Right cardiac atrium (tissue), 5 donors: ENCODE data around the gene WNT11. TPM values are rescaled to one million over a fixed set of nuclear protein-coding genes. Genes with fewer than 3 reads are reported as not detected.
A peak's percentile ranks its signal among the peaks of the same experiment; 100 is the strongest.

Experiments
- ATAC-seq, 2 donors: fragments of 200-7000 bp; cut with Tn5 transposase; one replicate each; pipeline versions ENCODE4 v1.8.0 to v1.9.1; 2020; ENCODE audit warnings: moderate library complexity in 2 of 2, mild to moderate bottlenecking in 1 of 2
- DNase-seq, 3 donors: peaks; one replicate each; pipeline ENCODE4 v3.0.0-alpha.2; 2020
- H3K27ac ChIP-seq: one replicate; pipeline ENCODE4 v1.5.1; 2013; ENCODE audit warnings: mild to moderate bottlenecking, low read length, control low read depth, moderate library complexity
- H3K27me3 ChIP-seq: one replicate; pipeline ENCODE4 v1.6.1; 2013; ENCODE audit not compliant: control insufficient read depth, insufficient read depth
- H3K4me1 ChIP-seq: one replicate; pipeline ENCODE4 v1.6.1; 2013; ENCODE audit warnings: low read length; ENCODE audit not compliant: control insufficient read depth, insufficient read depth
- H3K4me3 ChIP-seq: one replicate; pipeline ENCODE4 v1.5.1; 2013; ENCODE audit warnings: low read length, control low read depth
- H3K9me3 ChIP-seq: one replicate; pipeline ENCODE4 v1.6.1; 2013; ENCODE audit warnings: low read length; ENCODE audit not compliant: control insufficient read depth
- WGBS: extraction: QIAGEN DNeasy Blood & Tissue Kit; methylation state at CpG from one replicate; pipeline ENCODE4 v1.1.7; 2013; 5-methylcytosine and 5-hydroxymethylcytosine counted together
- intact Hi-C, 4 donors: fragments of 100-400 bp; cut with DNase I; formaldehyde crosslinking; loops; one replicate each; pipeline versions ENCODE4 v1.11.0 to v1.14.0; 2022 to 2023
- polyA plus RNA-seq: library from polyadenylated mRNA; stranded (reverse); fragments of 200-250 nt; gene quantifications from one replicate; pipeline ENCODE4 v1.2.3, GENCODE V29; 2013
- total RNA-seq, 4 donors: library from RNA; stranded (reverse); fragmentation: NEBNext Ultra II Directional; extraction: Animal tissue kit (Norgen Biotek cat#: 25700); gene quantifications; one replicate each; pipeline ENCODE4 v1.2.1, GENCODE V29; 2021
- donor health status: healthy with polysubstance abuse.
- donor health status: DM: no; HTN: yes; CAD: no.
- donor health status: DM: no; HTN: no; CAD: no.
- donor health status: DM: no; HTN: yes; CAD: no; lungs with severe emphysema.
- donor health status: DM: yes; HTN: yes; CAD: no.

The WNT11 gene
- total and polyA plus RNA-seq, 5 donors, result 2.1 to 7.1 (median 2.9) TPM

DNA sequence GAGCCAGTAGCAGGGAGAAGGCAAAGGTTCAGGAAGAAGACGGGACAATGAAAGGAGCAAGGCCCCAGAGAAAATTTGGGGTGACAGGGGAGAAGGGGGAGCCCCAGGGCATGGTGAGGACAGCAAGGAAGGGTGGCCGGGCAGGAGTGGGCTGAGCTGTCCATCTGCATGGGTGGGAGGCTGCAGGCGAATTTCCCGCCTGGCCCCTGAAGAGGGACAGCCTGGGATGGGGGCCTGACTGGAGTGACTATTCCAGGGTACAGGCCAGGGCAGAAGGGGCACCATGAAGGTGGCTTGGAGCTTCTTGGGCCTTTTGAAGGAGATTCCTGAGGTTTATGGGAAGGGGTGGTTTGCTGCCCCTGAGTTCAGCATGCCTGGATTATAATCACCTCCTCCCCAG, 56.2 kb downstream of the WNT11 start:
- H3K4me1 ChIP-seq, result peaks cover 3% of the 10 kb centered on the region
- 99% methylated on average over 4 of the region's 4 CpGs for WGBS
- no peak overlapping the region for H3K4me3 ChIP-seq
- no peaks in the 10 kb centered on the region for H3K9me3 ChIP-seq
- H3K27ac ChIP-seq, result no peak overlapping the region
- no peak for ATAC-seq
- intact Hi-C loops, result loop anchor here in 3 of 4 donors (2.0 to 10.0 kb wide), 3 partner anchors 251 to 345 kb away; no protein-coding TSS in a partner anchor
- H3K27me3 ChIP-seq, result no peaks in the 10 kb centered on the region
- no peak for DNase-seq

DNA sequence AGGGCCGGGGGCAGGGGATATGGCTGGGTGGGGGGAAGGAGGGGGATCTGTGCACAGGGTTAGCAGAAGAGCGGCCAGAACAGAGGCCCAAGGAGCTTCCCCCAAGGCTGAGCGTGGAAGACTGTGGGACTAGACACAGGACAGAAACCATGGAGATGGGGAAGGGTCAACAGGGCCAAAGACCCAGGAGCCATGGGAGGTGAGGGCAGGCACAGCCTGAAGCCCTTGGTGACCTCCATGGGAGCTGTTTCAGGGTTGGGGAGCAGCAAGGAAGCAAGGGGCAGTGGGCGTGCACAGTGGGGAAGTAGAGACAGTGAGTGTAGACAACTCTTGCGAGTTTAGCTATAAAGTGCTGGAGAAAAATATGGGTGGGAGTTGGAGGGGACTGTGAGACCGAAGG, 56.6 kb downstream of the WNT11 start:
- Histone ChIP-seq H3K27ac (no peak overlapping the region), H3K4me3 (no peak overlapping the region), H3K9me3 (no peaks in the 10 kb centered on the region), H3K4me1 (peaks cover 3% of the 10 kb centered on the region), H3K27me3 (no peaks in the 10 kb centered on the region)
- DNase-seq, result no peak
- intact Hi-C loops, result loop anchor here in 3 of 4 donors (2.0 to 10.0 kb wide), 3 partner anchors 251 to 345 kb away; no protein-coding TSS in a partner anchor
- ATAC-seq, result no peak
- 90% methylated on average over 6 of the region's 6 CpGs for WGBS

DNA sequence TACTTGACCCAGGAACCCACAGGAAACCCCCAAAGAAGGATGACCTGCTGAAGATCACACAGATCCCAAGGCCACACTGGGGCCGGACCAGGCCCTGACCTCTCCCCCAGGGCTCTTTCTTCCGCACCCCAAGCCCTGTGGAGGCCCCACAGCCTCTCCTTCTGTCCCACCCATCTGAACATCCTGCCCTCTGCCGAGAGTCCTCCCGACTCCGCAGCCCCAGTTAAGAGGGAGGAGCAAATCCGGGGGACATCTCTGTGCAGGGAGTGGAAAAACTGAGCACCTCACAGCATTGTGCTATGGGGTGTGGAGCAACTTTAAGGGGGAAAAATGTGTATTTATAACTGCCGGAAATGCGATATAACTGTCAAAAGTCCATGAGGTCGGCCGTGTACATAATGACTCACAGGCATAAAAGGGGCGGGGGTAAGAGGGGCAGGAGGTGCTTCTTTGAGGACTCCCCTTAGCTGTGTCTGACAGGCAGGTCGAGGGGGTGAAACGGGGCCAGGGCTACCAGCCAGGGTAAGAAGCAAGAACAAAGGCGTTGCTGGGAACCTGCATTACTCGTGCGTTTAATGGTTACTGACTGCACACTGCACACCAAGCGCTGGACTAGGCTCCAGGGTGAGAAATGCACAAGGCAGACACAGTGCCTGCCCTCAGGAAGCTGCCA, 57.2 kb downstream of the WNT11 start:
- H3K9me3 ChIP-seq, result no peaks in the 10 kb centered on the region
- intact Hi-C loops, result no loop called here
- ATAC-seq (peak in 1 of 2 donors; percentile 71), DNase-seq (no peak)
- H3K4me3 ChIP-seq, result no peak overlapping the region
- 83% methylated on average over 17 of the region's 17 CpGs for WGBS
- peaks cover 3% of the 10 kb centered on the region for H3K4me1 ChIP-seq
- no peak overlapping the region for H3K27ac ChIP-seq
- H3K27me3 ChIP-seq, result no peaks in the 10 kb centered on the region

DNA sequence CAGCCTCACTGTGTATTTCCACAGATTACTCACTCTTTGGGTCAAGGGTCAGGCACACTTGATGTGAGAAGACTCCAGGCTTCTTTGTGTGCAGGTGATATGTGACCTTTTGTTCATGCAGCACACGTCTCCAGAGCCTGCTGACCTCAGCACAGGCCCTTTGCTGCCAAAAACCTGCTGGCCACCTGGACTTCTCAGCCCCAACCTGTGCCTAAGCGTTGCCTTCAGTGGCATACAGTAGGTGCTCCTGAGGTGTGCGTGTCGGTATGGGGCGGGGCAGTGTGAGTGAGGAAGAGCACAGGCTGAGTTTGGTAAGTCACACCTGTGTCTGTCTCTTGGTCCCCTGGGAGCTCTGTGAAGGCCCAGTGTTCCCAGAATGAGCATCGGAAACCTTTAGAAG, 58.1 kb downstream of the WNT11 start:
- intact Hi-C loops, result no loop called here
- Histone ChIP-seq H3K4me1 (peaks cover 3% of the 10 kb centered on the region), H3K27ac (no peak overlapping the region), H3K4me3 (no peak overlapping the region), H3K27me3 (no peaks in the 10 kb centered on the region), H3K9me3 (no peaks in the 10 kb centered on the region)
- no peak for DNase-seq
- no peak for ATAC-seq
- WGBS, result 93% methylated on average over 6 of the region's 6 CpGs

DNA sequence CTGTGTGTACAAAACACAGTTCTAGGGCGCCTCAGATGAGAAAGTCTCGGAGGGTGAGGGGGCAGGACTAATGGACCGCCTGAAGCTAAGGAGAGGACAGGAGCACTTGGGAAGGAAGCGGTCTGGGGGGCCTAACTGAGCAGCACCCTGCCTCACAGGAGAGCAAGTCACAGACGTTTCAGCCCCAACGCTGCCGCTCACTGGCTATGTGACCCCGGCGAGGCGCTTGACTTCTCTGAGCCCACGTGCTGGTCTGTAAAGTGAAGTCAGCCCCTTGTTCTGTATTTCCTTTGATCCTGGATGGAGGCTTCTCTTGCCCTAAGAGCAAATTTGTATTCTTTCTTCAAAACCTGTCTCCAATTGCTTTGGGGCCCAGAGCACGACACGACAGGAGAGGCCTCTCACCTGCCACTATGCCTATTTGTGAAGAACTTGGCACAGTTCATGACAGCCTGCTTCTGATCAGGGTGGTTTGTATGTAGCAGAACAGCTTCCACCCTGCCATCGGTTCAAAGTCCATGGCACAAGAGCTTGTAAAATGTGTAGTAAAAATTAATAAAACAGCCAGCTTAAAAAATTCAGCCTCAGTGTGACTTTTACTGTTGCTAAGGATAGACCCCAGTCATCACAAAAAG, 59.1 kb downstream of the WNT11 start:
- no peaks in the 10 kb centered on the region for H3K9me3 ChIP-seq
- H3K4me1 ChIP-seq, result peaks cover 3% of the 10 kb centered on the region
- ATAC-seq, result peak in 1 of 2 donors; percentile 22
- WGBS, result 90% methylated on average over 14 of the region's 14 CpGs
- intact Hi-C loops, result no loop called here
- H3K27ac ChIP-seq, result no peak overlapping the region
- H3K4me3 ChIP-seq, result no peak overlapping the region
- no peaks in the 10 kb centered on the region for H3K27me3 ChIP-seq
- no peak for DNase-seq

DNA sequence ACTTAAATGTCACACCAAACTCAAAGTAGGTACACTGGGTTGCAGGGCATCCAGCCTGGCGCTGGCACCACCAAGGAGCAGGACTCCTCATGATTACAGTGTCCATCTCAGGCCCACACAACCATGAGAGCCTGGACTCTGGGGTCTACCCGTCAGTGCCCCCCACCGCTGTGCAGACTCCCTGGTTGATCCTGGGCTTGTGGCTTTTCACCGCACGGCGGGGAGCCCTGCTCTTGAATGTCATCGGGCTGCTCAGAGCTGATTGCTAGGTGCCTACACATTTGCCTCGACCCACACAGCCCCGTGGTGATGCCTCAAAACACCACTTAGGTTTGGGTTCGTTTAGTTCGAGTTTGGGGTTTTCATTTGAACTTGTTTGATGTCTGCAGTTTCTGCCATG, 63.0 kb downstream of the WNT11 start:
- DNase-seq (no peak), ATAC-seq (peak in 1 of 2 donors; percentile 24)
- WGBS, result 93% methylated on average over 11 of the region's 11 CpGs
- H3K9me3 ChIP-seq, result no peaks in the 10 kb centered on the region
- no peak overlapping the region for H3K27ac ChIP-seq
- intact Hi-C loops, result no loop called here
- H3K27me3 ChIP-seq, result no peaks in the 10 kb centered on the region
- no peak overlapping the region for H3K4me3 ChIP-seq
- H3K4me1 ChIP-seq, result no peaks in the 10 kb centered on the region

DNA sequence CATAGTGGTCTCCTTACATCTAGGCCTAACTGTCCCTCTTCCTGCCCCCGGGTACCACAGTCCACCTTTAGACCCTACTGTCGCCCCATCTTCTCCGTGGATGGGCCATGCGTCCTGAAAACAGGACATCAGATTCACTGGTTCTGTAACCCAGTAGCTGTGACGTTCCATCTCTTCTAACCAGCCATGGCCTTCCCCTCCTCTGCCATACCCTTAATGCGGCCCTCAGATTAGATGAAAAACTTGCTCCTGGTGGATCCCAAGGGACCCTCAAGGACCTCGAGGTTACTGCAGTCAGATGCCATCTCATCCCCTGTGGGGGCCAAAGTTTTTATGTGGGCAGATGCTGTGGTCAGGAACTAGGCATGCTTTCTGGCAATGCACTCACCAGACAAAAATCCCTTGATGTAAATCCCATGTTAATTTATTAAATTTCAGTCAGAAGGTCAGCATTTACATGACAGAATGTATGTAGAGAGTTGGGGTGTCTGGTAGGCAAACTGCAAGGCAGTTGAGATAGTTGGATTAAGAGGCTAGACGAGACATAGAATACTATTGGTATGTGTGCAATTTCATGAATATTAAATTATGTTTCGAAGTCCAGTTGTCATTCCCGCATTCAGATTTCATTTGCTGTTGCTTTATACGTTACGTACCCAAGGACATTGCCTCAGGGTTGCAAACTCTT, 64.3 kb downstream of the WNT11 start:
- no peak for DNase-seq
- Histone ChIP-seq H3K4me1 (no peaks in the 10 kb centered on the region), H3K27me3 (no peaks in the 10 kb centered on the region), H3K4me3 (no peak overlapping the region), H3K9me3 (no peaks in the 10 kb centered on the region), H3K27ac (no peak overlapping the region)
- intact Hi-C loops, result no loop called here
- 93% methylated on average over 12 of the region's 12 CpGs for WGBS
- no peak for ATAC-seq

DNA sequence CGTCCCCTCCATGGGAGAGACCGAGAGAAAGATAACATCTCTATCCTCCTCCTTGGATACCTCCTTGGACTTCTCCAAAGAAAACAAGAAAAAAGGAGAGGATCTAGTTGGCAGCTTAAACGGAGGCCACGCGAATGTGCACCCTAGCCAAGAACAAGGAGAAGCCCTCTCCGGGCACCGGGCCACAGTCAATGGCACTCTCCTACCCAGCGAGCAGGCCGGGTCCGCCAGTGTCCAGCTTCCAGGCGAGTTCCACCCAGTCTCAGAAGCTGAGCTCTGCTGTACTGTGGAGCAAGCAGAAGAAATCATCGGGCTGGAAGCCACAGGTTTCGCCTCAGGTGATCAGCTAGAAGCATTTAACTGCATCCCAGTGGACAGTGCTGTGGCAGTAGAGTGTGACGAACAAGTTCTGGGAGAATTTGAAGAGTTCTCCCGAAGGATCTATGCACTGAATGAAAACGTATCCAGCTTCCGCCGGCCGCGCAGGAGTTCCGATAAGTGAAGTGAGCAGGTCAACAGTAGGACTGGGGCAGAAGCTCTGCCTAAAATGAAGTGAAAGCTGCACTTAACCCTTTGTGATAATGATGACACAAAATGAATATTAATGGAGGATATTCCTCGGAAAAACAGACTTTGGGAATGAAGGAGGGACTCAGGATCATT, 65.3 kb downstream of the WNT11 start:
- no peak overlapping the region for H3K4me3 ChIP-seq
- H3K27ac ChIP-seq, result no peak overlapping the region
- DNase-seq (no peak), ATAC-seq (peak in 1 of 2 donors; percentile 29)
- WGBS, result 92% methylated on average over 22 of the region's 22 CpGs
- intact Hi-C loops, result no loop called here
- H3K4me1 ChIP-seq, result no peaks in the 10 kb centered on the region
- H3K9me3 ChIP-seq, result no peaks in the 10 kb centered on the region
- H3K27me3 ChIP-seq, result no peaks in the 10 kb centered on the region

DNA sequence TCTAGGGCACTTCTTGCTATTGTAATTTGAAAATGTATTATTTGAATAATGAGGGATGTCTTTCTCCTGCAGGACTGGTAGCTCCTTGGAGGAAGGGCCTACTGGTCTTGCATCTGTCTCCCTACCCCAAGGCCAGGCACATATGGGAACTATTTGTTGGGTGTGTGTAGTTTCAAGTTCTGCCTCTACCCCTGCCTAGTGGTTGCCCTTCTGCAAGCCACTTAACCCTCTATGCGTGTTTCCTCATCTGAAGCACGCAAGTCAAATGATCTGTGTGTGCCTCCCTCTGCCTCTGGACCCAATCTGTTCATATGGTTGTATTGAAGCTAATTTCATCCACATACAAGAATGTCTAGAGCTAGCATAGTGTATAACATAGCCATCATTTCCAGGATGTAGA, 67.0 kb downstream of the WNT11 start:
- DNase-seq (no peak), ATAC-seq (peak in 1 of 2 donors; percentile 31)
- WGBS, result 95% methylated on average over 2 of the region's 2 CpGs
- Histone ChIP-seq H3K4me3 (no peak overlapping the region), H3K27me3 (no peaks in the 10 kb centered on the region), H3K9me3 (no peaks in the 10 kb centered on the region), H3K4me1 (no peaks in the 10 kb centered on the region), H3K27ac (no peak overlapping the region)
- intact Hi-C loops, result no loop called here
